Measurements from ENCODE around the gene PARVB. TPM values are rescaled to one million over a fixed set of nuclear protein-coding genes. Genes with fewer than 3 reads are reported as not detected.

The PARVB gene, protein sequence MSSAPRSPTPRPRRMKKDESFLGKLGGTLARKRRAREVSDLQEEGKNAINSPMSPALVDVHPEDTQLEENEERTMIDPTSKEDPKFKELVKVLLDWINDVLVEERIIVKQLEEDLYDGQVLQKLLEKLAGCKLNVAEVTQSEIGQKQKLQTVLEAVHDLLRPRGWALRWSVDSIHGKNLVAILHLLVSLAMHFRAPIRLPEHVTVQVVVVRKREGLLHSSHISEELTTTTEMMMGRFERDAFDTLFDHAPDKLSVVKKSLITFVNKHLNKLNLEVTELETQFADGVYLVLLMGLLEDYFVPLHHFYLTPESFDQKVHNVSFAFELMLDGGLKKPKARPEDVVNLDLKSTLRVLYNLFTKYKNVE
- 67.3 and 86.0 TPM in 2 replicates for total RNA-seq

DNA sequence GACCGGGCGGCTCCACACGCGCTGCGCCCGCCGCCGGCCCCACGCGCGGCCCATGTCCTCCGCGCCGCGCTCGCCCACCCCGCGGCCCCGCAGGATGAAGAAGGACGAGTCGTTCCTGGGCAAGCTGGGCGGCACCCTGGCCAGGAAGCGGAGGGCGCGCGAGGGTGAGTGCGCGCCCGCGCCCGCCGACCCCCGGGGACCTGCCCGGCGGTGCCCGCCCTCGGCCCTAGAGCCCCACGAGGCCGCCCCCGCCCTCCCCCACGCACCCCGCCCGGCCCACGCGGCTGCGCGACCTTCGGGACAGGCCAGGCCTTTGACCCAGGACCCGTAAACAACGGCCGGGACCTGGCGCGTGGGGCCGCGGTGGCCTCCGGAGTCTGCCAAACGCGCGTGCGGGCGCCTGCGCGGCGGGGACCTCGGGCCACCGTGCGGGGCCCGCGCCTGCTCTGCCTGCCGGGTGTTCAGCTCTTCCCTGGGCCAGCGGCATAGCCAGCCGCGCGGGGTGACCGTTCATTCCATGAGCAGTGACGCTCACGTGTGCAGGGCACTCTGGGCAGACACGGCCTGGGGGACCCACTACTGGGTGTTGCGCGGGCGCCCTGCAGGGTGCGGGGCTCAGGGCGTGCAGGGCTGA, at the start of gene PARVB:
Gene PARVB (plus strand): TSS at position 15 of the 634 bp plus-strand sequence. CDS start 38 bp downstream, at position 53.

DNA sequence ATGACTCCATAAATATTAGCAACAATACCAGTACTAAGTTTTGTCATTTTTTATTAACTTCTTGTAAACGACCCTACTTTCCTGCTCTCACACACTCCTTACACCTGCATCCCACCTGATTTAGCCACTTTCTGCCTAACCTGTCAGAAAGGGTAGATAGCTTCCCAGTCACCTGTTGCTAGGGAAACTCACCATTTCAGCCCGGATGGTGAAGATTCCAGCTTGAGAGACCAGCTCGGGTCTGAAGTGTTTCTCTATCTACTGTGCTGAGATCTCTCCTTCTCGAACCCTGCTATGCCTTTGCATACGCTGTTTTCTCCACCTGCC, 156.6 kb downstream of the PARVB start, which contains the start of gene PARVG:
Gene PARVG (plus strand): TSS at position 220 of the 327 bp plus-strand sequence. CDS start 2,405 bp downstream, outside the sequence.

Other genes starting within 250 kb of the PARVB start
- 0.25 and 0.65 TPM in 2 replicates for gene EFCAB6, start 212.0 kb upstream of the PARVB start, total RNA-seq
- gene SULT4A1, start 161.8 kb upstream of the PARVB start, total RNA-seq = 0.51 and 0.65 TPM in 2 replicates
- gene PNPLA5, start 132.3 kb upstream of the PARVB start, total RNA-seq = not detected in 2 replicates
- 5.7 and 6.4 TPM in 2 replicates for gene PNPLA3, start 100.5 kb upstream of the PARVB start, total RNA-seq
- 32.8 and 38.5 TPM in 2 replicates for gene SAMM50, start 68.9 kb upstream of the PARVB start, total RNA-seq
- under 0.01 TPM in 1 of 2 replicates, not detected in the other for gene PARVG, start 156.6 kb downstream of the PARVB start, total RNA-seq